OCI-LY7 (cell line): Measurements from ENCODE around the gene GAB4. TPM values are rescaled to one million over a fixed set of nuclear protein-coding genes. Genes with fewer than 3 reads are reported as not detected.

ENCODE experiments used
- BruUV-seq: library from RNA; stranded (reverse); fragments of 400-500 nt; replicated peaks from 2 replicates; lab custom pipeline; 2021; lab: Mats Ljungman, UMichigan
- CTCF ChIA-PET: fragments of 300-600 bp; sonication (Branson Sonifier 250); formaldehyde crosslinking; loops from one replicate; lab custom pipeline; 2022; ENCODE audit warnings: antibody characterized with exemption; ENCODE audit not compliant: unreplicated experiment; lab: Charles Lee
- POLR2A ChIA-PET: fragments of 300-600 bp; sonication (Branson Sonifier 250); formaldehyde crosslinking; loops from one replicate; lab custom pipeline; 2022; ENCODE audit warnings: antibody characterized with exemption; lab: Charles Lee
- DNase-seq: peaks from one replicate; pipeline ENCODE4 v3.0.0-alpha.2; 2015; ENCODE audit warnings: low spot score
- H2AFZ ChIP-seq: fragments of 200-600 bp; sonication (generic), shearing (Covaris generic); 2 replicates; pipeline ENCODE4 v1.6.1; 2014; ENCODE audit warnings: mild to moderate bottlenecking, antibody characterized with exemption, low read length, moderate library complexity
- H3K27ac ChIP-seq: fragments of 200-600 bp; sonication (generic); 2 replicates; pipeline ENCODE4 v1.5.1; 2014; ENCODE audit warnings: mixed run types, low read depth, mild to moderate bottlenecking, moderate library complexity, low read length, inconsistent platforms; ENCODE audit not compliant: poor library complexity, severe bottlenecking
- H3K36me3 ChIP-seq: fragments of 200-600 bp; sonication (generic); 2 replicates; pipeline ENCODE4 v1.6.1; 2014; ENCODE audit warnings: mild to moderate bottlenecking, antibody characterized with exemption, low read length, moderate library complexity, mixed read lengths; ENCODE audit not compliant: insufficient read depth
- H3K4me1 ChIP-seq: fragments of 200-600 bp; sonication (generic); 2 replicates; pipeline ENCODE4 v1.5.1; 2014; ENCODE audit warnings: mild to moderate bottlenecking, low read length; ENCODE audit not compliant: insufficient read depth, poor library complexity, severe bottlenecking
- H3K4me2 ChIP-seq: fragments of 200-600 bp; sonication (generic); 2 replicates; pipeline ENCODE4 v1.6.1; 2014; ENCODE audit warnings: mild to moderate bottlenecking, low read length
- H3K4me3 ChIP-seq: fragments of 200-600 bp; sonication (generic); 2 replicates; pipeline ENCODE4 v1.5.1; 2014; ENCODE audit warnings: mild to moderate bottlenecking, low read depth, low read length; ENCODE audit not compliant: poor library complexity, severe bottlenecking
- H3K79me2 ChIP-seq: fragments of 200-600 bp; sonication (generic); 2 replicates; pipeline ENCODE4 v1.6.1; 2016; ENCODE audit warnings: low read depth, mild to moderate bottlenecking, low read length, moderate library complexity, mixed read lengths; ENCODE audit not compliant: insufficient read depth
- H3K9me2 ChIP-seq: fragments of 200-600 bp; sonication (generic); 2 replicates; pipeline ENCODE4 v1.6.1; 2016; ENCODE audit warnings: mild to moderate bottlenecking, low read length, mixed read lengths; ENCODE audit not compliant: insufficient read depth
- H3K9me3 ChIP-seq: fragments of 200-600 bp; sonication (generic); 2 replicates; pipeline ENCODE4 v1.6.1; 2014; ENCODE audit warnings: mild to moderate bottlenecking, mixed run types, low read length, mixed read lengths
- H4K20me1 ChIP-seq: fragments of 200-600 bp; sonication (generic); 2 replicates; pipeline ENCODE4 v1.6.1; 2014; ENCODE audit warnings: mild to moderate bottlenecking, antibody characterized with exemption, low read length, moderate library complexity, mixed read lengths; ENCODE audit not compliant: insufficient read depth
- EZH2phosphoT487 ChIP-seq: fragments of 200-600 bp; sonication (generic); IDR thresholded peaks from 2 replicates; pipeline ENCODE4 v1.6.1; 2018; ENCODE audit warnings: low read depth, borderline replicate concordance, mild to moderate bottlenecking, mixed run types, antibody characterized with exemption, low read length, moderate library complexity, mixed read lengths
- intact Hi-C: fragments of 100-400 bp; cut with micrococcal nuclease; formaldehyde crosslinking; loops from one replicate; pipeline ENCODE4 v1.10.0; 2022; ENCODE audit not compliant: unreplicated experiment
- total RNA-seq, 2 experiments: library from RNA; depleted of rRNA in 1 of 2; stranded (reverse); fragments of >200 nt in 1 of 2; shearing (Covaris generic) in 1 of 2; gene quantifications; 2 replicates each; pipeline ENCODE4 v1.2.3, GENCODE V29; 2014 to 2022
- TF ChIP-seq, protein P1 (sequence below): fragments of 200-600 bp; sonication (generic); conservative IDR thresholded peaks from 2 replicates; pipeline ENCODE4 v1.5.1; 2014; ENCODE audit warnings: mild to moderate bottlenecking, antibody characterized with exemption, low read length, moderate library complexity, mixed read lengths

Gene GAB4
- total RNA-seq, 2 experiments from 2014 or later, result not detected

DNA sequence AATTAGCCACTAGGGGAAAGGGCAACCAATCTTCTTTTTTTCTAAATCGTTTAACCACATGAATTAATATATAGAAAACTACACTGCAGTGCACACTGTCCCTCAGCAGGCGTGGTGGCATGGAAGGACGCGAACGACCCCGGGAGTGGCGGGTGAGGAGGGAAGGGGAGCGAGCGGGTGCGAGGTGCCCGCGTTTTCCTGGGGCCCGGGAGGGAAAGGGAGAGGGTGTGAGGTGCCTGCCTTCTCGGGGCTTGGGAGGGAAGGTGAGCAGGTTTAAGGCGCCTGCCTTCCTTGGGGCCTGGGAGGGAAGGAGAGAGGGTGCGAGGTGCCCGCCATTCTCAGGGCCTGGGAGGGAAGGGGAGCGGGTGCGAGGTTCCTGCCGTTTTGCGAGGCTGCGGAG, 765 bp downstream of the GAB4 start:
- no TSS peak for BruUV-seq
- DNase-seq, result no peak
- intact Hi-C loops, result no loop called here
- POLR2A ChIA-PET, result no interaction called here
- TF ChIP-seq, protein P1, sequence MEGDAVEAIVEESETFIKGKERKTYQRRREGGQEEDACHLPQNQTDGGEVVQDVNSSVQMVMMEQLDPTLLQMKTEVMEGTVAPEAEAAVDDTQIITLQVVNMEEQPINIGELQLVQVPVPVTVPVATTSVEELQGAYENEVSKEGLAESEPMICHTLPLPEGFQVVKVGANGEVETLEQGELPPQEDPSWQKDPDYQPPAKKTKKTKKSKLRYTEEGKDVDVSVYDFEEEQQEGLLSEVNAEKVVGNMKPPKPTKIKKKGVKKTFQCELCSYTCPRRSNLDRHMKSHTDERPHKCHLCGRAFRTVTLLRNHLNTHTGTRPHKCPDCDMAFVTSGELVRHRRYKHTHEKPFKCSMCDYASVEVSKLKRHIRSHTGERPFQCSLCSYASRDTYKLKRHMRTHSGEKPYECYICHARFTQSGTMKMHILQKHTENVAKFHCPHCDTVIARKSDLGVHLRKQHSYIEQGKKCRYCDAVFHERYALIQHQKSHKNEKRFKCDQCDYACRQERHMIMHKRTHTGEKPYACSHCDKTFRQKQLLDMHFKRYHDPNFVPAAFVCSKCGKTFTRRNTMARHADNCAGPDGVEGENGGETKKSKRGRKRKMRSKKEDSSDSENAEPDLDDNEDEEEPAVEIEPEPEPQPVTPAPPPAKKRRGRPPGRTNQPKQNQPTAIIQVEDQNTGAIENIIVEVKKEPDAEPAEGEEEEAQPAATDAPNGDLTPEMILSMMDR, result no peak
- TF ChIP-seq EZH2phosphoT487, result no peak
- H2AFZ ChIP-seq, result no peak overlapping the region
- no peaks in the 10 kb centered on the region for H3K79me2 ChIP-seq
- CTCF ChIA-PET, result no interaction called here
- H3K4me1 ChIP-seq, result no peaks in the 10 kb centered on the region
- H3K36me3 ChIP-seq, result no peaks in the 10 kb centered on the region
- no peaks in the 10 kb centered on the region for H3K9me2 ChIP-seq
- H4K20me1 ChIP-seq, result no peaks in the 10 kb centered on the region
- H3K4me2 ChIP-seq, result no peak overlapping the region
- H3K4me3 ChIP-seq, result no peak overlapping the region
- no peak overlapping the region for H3K27ac ChIP-seq
- H3K9me3 ChIP-seq, result no peaks in the 10 kb centered on the region

DNA sequence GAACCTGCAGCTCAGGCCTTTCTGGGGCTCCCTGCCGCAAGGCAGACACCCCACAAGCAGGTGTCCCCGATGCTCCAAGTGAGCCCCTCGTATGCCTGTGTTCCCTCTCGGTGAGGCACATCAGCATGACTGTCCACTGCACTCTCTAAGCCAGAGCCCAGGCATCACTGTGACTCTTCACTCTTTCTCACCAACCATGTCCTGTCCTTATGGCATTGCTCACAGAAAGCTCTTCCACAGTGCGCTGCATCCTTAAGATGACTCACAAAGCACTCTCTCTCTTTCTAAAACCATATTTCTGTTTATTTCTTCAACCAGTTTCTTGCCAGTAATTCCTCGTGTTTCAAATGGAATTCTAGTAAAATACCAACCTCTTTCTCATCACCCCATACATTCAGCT, 18.1 kb downstream of the GAB4 start:
- DNase-seq, result no peak
- POLR2A ChIA-PET, result interaction anchor here (0.9 kb wide), 1 partner anchor 11 kb away, joined by 3 read pairs; no protein-coding TSS in a partner anchor
- Histone ChIP-seq H3K9me2 (no peaks in the 10 kb centered on the region), H3K4me3 (no peak overlapping the region), H2AFZ (no peak overlapping the region), H3K4me1 (peaks cover 5% of the 10 kb centered on the region), H4K20me1 (no peaks in the 10 kb centered on the region), H3K9me3 (no peaks in the 10 kb centered on the region), H3K36me3 (no peaks in the 10 kb centered on the region), H3K4me2 (no peak overlapping the region), H3K27ac (no peak overlapping the region), H3K79me2 (no peaks in the 10 kb centered on the region)
- CTCF ChIA-PET, result no interaction called here
- no peak for TF ChIP-seq EZH2phosphoT487
- TF ChIP-seq, protein P1, result no peak
- intact Hi-C loops, result no loop called here
- BruUV-seq, result no TSS peak

GRCh38 chr22:16988257-16988656, 19.8 kb downstream of the GAB4 start:
- TF ChIP-seq, protein P1, result no peak
- TF ChIP-seq EZH2phosphoT487, result no peak
- no peaks in the 10 kb centered on the region for H3K9me2 ChIP-seq
- no peaks in the 10 kb centered on the region for H4K20me1 ChIP-seq
- no peak overlapping the region for H2AFZ ChIP-seq
- no peak overlapping the region for H3K4me3 ChIP-seq
- no peak overlapping the region for H3K4me2 ChIP-seq
- no peak for DNase-seq
- ChIA-PET POLR2A (no interaction called here), CTCF (no interaction called here)
- intact Hi-C loops, result no loop called here
- H3K27ac ChIP-seq, result no peak overlapping the region
- no TSS peak for BruUV-seq
- H3K4me1 ChIP-seq, result peaks cover 5% of the 10 kb centered on the region
- no peaks in the 10 kb centered on the region for H3K79me2 ChIP-seq
- H3K9me3 ChIP-seq, result peaks cover 9% of the 10 kb centered on the region
- no peaks in the 10 kb centered on the region for H3K36me3 ChIP-seq
